SU-DHL-6 (cell line): ENCODE results near the gene OSBPL5.

Experiments used
- H2AFZ ChIP-seq: fragments of 200-600 bp; sonication (generic); 2 replicates; pipeline ENCODE4 v1.6.1; 2014; ENCODE audit warnings: low read depth, mild to moderate bottlenecking, moderate library complexity, mixed read lengths, antibody characterized with exemption, low read length; ENCODE audit not compliant: severe bottlenecking
- H3F3A ChIP-seq: fragments of 200-600 bp; shearing (Covaris generic); 2 replicates; pipeline ENCODE4 v1.6.0; 2016; ENCODE audit warnings: antibody characterized with exemption, mild to moderate bottlenecking; ENCODE audit not compliant: insufficient read depth
- H3K27ac ChIP-seq: fragments of 200-600 bp; sonication (generic); 2 replicates; pipeline ENCODE4 v1.5.1; 2016; ENCODE audit warnings: low read depth, mild to moderate bottlenecking, low read length, moderate library complexity, mixed read lengths
- H3K27me3 ChIP-seq: fragments of 200-600 bp; sonication (generic), shearing (Covaris generic); 2 replicates; pipeline ENCODE4 v1.6.0; 2014; ENCODE audit warnings: mild to moderate bottlenecking, low read length
- H3K36me3 ChIP-seq: fragments of 200-600 bp; sonication (generic); 2 replicates; pipeline ENCODE4 v1.6.1; 2014; ENCODE audit warnings: mild to moderate bottlenecking, low read length, mixed read lengths
- H3K4me2 ChIP-seq: fragments of 300-600, 200-600 bp; shearing (Covaris generic), sonication (generic); 2 replicates; pipeline ENCODE4 v1.6.0; 2014; ENCODE audit warnings: low read length, low read depth, mild to moderate bottlenecking; ENCODE audit not compliant: poor library complexity, severe bottlenecking
- H3K4me3 ChIP-seq: fragments of 200-600 bp; sonication (generic); 2 replicates; pipeline ENCODE4 v1.5.1; 2014; ENCODE audit warnings: antibody characterized with exemption, low read length, mild to moderate bottlenecking, mixed read lengths; ENCODE audit not compliant: insufficient read depth, poor library complexity, severe bottlenecking
- H3K79me2 ChIP-seq: fragments of 200-600 bp; sonication (generic); 2 replicates; pipeline ENCODE4 v1.6.1; 2014; ENCODE audit warnings: mild to moderate bottlenecking, low read length, moderate library complexity; ENCODE audit not compliant: insufficient read depth
- H3K9ac ChIP-seq: fragments of 200-600 bp; sonication (generic); 2 replicates; pipeline ENCODE4 v1.7.0; 2014; ENCODE audit warnings: mild to moderate bottlenecking, low read length
- H3K9me2 ChIP-seq: fragments of 200-600 bp; sonication (generic); replicated peaks from 2 replicates; pipeline ENCODE4 v1.6.1; 2014; ENCODE audit warnings: low read length; ENCODE audit not compliant: insufficient read depth
- H3K9me3 ChIP-seq: fragments of 200-600 bp; sonication (generic); 2 replicates; pipeline ENCODE4 v1.6.1; 2014; ENCODE audit warnings: low read length, mixed read lengths; ENCODE audit not compliant: insufficient read depth
- H4K20me1 ChIP-seq: fragments of 200-600 bp; sonication (generic); 2 replicates; pipeline ENCODE4 v1.6.1; 2014; ENCODE audit warnings: low read depth, mild to moderate bottlenecking, antibody characterized with exemption, low read length, moderate library complexity, mixed read lengths
- CTCF ChIP-seq: fragments of 200-600 bp; sonication (generic); IDR thresholded peaks from one replicate; pipeline ENCODE4 v1.5.1; 2017; ENCODE audit warnings: antibody characterized with exemption, mild to moderate bottlenecking, low read length, moderate library complexity; ENCODE audit not compliant: insufficient read depth, poor library complexity, severe bottlenecking
- EZH2phosphoT487 ChIP-seq: fragments of 200-600 bp; sonication (generic), shearing (Covaris generic); conservative IDR thresholded peaks from 2 replicates; pipeline ENCODE4 v1.6.1; 2018; ENCODE audit warnings: mild to moderate bottlenecking, antibody characterized with exemption, low read length, moderate library complexity, mixed read lengths

OSBPL5 gene

GRCh38 chr11:3087821-3088800, 77.0 kb downstream of the OSBPL5 start:
- Histone ChIP-seq H3K9me2 (no peaks in the 10 kb centered on the region), H3K9me3 (no peaks in the 10 kb centered on the region), H3F3A (no peaks in the 10 kb centered on the region), H3K4me2 (no peak overlapping the region), H3K79me2 (no peaks in the 10 kb centered on the region), H2AFZ (no peak overlapping the region), H3K9ac (no peak overlapping the region), H3K4me3 (no peak overlapping the region), H3K36me3 (no peaks in the 10 kb centered on the region), H4K20me1 (no peaks in the 10 kb centered on the region), H3K27ac (no peak overlapping the region), H3K27me3 (no peaks in the 10 kb centered on the region)
- no peak for TF ChIP-seq EZH2phosphoT487

- Histone ChIP-seq H3K36me3 (no peaks in the 10 kb centered on the region), H3K9me2 (no peaks in the 10 kb centered on the region), H3K27ac (no peak overlapping the region), H3K4me3 (no peak overlapping the region), H3K9ac (no peak overlapping the region), H3F3A (no peaks in the 10 kb centered on the region), H3K27me3 (no peaks in the 10 kb centered on the region), H4K20me1 (no peaks in the 10 kb centered on the region), H3K9me3 (no peaks in the 10 kb centered on the region), H3K79me2 (no peaks in the 10 kb centered on the region), H3K4me2 (no peak overlapping the region), H2AFZ (no peak overlapping the region)
- TF ChIP-seq CTCF, result no peak
- TF ChIP-seq EZH2phosphoT487, result no peak
Observed at GRCh38 chr11:3087373-3087772, 77.7 kb downstream of the OSBPL5 start.

GRCh38 chr11:3086671-3087150, 78.4 kb downstream of the OSBPL5 start:
- no peaks in the 10 kb centered on the region for H3K9me2 ChIP-seq

More at GRCh38 chr11:3086671-3087150, 78.4 kb downstream of the OSBPL5 start:
- Histone ChIP-seq H3K27me3 (no peaks in the 10 kb centered on the region), H3K36me3 (no peaks in the 10 kb centered on the region), H3K9ac (no peak overlapping the region), H4K20me1 (no peaks in the 10 kb centered on the region), H3F3A (no peaks in the 10 kb centered on the region), H2AFZ (no peak overlapping the region), H3K9me3 (no peaks in the 10 kb centered on the region), H3K4me3 (no peak overlapping the region), H3K27ac (no peak overlapping the region), H3K79me2 (no peaks in the 10 kb centered on the region), H3K4me2 (no peak overlapping the region)
- no peak for TF ChIP-seq EZH2phosphoT487
- TF ChIP-seq CTCF, result no peak
